Cardiac ventricle fibroblast (primary cell): ENCODE results near the gene B4GALNT1. TPM values are rescaled to one million over a fixed set of nuclear protein-coding genes. Genes with fewer than 3 reads are reported as not detected.

Source experiments
- total RNA-seq: library from RNA; depleted of rRNA; stranded (reverse); fragments of >200 nt; gene quantifications from 2 replicates; pipeline ENCODE4 v1.2.3, GENCODE V29; 2015

The B4GALNT1 gene
- total RNA-seq, result 0.25 and 0.29 TPM in 2 replicates

DNA sequence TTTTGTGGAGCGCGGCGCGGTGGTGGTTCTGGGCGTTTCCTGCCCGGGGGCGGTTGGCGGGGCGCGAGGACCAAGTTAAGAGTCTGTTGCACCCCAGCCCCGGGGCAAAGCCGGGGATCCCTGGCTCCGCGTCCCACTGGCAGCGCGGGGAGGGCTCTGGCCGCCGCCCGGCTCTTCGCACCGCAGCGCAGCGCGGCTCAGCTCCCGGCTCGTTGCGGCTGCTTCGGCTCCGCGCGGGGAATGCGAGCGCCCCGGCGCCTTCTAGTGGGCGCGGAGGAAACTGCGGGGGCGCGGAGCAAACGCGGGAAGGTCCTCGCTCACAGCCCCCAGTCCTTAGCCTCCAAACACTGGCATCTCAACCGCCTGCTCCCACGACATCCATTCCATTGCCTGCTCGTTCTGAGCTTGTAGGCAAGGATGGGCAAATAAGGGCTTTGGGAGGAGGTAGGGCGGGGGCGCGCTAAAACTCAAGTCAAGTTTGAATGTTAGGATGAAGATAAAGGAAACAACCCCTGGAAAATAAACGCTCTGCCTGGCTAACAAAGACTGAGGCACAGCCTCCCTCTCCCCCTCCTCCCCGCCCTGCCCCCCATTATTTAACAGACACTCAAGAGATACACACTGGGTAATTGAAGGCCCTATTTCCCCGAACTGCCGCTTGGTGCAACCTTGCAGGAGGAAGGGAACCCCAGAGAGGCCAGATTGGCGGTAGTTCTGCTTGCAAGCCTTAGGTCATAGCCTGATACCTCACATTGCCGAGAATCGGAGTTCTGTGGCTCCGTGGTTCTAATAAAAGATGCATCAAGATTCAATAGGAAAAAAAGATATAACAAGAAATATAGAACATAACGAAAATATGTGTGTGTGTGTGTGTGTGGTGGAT is at the start of gene B4GALNT1:
TSS of gene B4GALNT1 (minus strand) at position 244 of the 883 bp plus-strand sequence. CDS start 1,069 bp downstream, outside the sequence.

DNA sequence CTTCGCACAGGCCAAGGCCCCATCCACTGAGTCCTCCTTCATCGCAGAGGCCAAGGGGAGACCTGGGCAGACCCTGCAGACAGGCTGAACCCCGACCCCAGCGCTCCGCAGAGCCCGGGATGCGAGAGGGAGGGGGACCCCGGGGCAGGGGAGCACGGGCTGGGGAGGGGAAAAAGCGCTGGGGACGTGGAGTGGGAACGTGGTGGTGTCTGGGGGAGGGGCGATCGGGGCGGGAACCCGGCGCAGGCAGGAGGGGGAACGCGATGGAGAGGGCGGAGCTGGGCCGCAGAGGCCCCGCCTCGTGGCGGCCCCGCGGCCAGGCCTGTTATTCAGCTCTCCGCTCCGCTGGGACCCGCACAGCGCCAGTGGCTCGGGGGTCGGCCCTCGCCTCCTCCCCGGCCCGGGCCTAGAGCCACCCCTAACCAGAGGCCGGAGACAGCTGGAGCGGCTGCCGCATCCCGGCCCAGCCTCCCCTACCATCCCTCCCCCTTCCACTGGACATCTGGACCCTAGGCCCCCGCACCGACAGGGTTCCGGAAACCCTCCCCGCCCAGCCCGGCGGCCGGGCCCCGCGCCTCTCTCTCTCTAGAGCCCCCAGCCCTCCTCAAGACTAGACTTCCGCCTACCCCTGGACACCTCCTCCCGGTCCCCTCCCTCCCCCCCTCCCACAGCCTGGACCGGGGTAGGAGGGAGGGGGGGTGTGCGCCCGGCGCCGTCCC is 21.7 kb downstream of the B4GALNT1 start, which contains the start of gene ARHGEF25:
TSS of gene ARHGEF25 (plus strand) at position 328 of the 719 bp plus-strand sequence. CDS start 460 bp downstream, outside the sequence.

DNA sequence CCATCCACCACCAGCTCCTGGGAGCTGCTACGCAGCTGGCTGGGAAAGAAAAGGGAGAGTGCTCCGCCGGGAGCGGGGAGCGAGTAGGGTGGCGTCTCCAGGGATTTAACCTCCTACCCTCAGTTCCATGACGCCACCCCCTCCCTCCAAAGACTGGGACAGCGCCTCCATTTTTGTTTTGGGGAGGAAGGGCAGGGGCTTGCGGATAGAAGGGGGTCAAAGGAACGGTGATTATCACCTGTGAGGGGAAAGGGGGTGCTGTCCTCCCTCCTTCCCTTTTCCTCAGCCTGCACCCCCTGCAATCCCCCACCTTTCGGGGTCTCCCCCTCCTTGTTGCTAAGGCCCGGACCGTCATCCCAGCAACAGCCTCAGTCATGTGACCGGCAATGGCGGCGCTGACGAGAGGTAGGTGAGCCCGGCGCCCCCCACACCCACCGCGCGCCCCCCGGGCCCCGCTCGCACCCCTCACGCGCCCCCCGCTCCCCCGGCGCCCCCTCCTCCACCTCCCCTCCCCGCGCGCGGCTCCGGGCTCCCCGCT is 28.5 kb downstream of the B4GALNT1 start, which contains the start of gene DTX3:
TSS of gene DTX3 (plus strand) at position 371 of the 538 bp plus-strand sequence. CDS start 1,694 bp downstream, outside the sequence.

DNA sequence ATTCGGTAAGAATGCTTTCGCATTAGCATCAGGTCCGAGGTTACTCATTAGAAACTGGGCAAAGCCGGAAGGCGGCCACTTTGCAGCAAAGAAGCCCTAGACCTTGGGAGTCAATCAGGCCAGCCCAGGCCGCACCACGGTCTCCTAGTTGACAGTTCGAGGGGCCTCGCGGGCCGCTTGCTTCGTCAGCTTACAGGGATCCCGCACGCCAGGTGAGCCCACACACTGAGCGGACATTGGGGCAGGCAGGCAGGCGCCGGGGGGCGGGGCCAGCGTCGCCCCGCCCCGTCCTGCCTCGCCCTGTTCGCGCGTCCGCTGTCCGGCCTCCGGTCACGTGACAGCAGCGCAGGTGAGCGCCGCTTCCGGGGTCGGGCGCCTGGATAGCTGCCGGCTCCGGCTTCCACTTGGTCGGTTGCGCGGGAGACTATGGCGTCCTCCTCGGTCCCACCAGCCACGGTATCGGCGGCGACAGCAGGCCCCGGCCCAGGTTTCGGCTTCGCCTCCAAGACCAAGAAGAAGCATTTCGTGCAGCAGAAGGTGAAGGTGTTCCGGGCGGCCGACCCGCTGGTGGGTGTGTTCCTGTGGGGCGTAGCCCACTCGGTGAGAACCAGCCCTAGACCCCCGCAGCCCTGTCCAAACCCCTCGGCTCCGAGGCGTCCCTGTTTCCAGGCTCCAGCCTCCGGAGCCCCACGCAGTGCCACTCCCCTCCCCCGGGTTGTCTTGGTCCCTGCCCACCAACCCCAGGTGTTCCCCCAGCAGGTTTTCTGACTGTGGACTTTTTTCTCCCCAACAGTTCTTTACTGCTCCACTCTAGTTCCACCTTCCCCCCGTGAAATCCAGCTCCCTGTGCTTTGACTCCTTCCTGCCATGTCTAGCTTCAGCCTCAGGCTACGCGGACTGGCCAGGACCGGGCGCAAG is 41.9 kb downstream of the B4GALNT1 start, which contains the start of gene PIP4K2C:
TSS of gene PIP4K2C (plus strand) at position 329 of the 918 bp plus-strand sequence. CDS start at position 427, 98 bp downstream.

Other genes with a start within 250 kb of the B4GALNT1 start
- gene R3HDM2, start 202.2 kb downstream of the B4GALNT1 start, total RNA-seq, result 27.8 and 30.4 TPM in 2 replicates
- gene INHBC, start 198.4 kb downstream of the B4GALNT1 start, total RNA-seq, result not detected in 2 replicates
- gene INHBE, start 177.9 kb downstream of the B4GALNT1 start, total RNA-seq, result not detected in 2 replicates
- gene GLI1, start 173.4 kb downstream of the B4GALNT1 start, total RNA-seq, result 0.05 TPM in 1 of 2 replicates, not detected in the other
- gene ARHGAP9, start 153.3 kb downstream of the B4GALNT1 start, total RNA-seq, result not detected in 2 replicates
- gene MARS1, start 145.1 kb downstream of the B4GALNT1 start, total RNA-seq, result 38.9 and 58.2 TPM in 2 replicates
- 14.0 and 19.4 TPM in 2 replicates for gene DDIT3, start 112.7 kb downstream of the B4GALNT1 start, total RNA-seq
- gene MBD6, start 110.4 kb downstream of the B4GALNT1 start, total RNA-seq, result 9.9 and 10.6 TPM in 2 replicates
- 155 and 187 TPM in 2 replicates for gene DCTN2, start 86.0 kb downstream of the B4GALNT1 start, total RNA-seq
- gene KIF5A, start 83.2 kb downstream of the B4GALNT1 start, total RNA-seq, result not detected in 2 replicates
- gene PIP4K2C, start 42.0 kb downstream of the B4GALNT1 start, total RNA-seq, result 10.4 and 10.9 TPM in 2 replicates
- 6.0 and 10.2 TPM in 2 replicates for gene DTX3, start 28.4 kb downstream of the B4GALNT1 start, total RNA-seq
- gene ARHGEF25, start 21.8 kb downstream of the B4GALNT1 start, total RNA-seq, result 4.8 and 9.6 TPM in 2 replicates
- gene OS9, start 60.9 kb upstream of the B4GALNT1 start, total RNA-seq, result 248 and 369 TPM in 2 replicates
- gene AGAP2, start 105.5 kb upstream of the B4GALNT1 start, total RNA-seq, result 0.10 TPM in 1 of 2 replicates, not detected in the other
- gene TSPAN31, start 111.8 kb upstream of the B4GALNT1 start, total RNA-seq, result 48.9 and 82.9 TPM in 2 replicates
- 107 and 144 TPM in 2 replicates for gene CDK4, start 119.1 kb upstream of the B4GALNT1 start, total RNA-seq
- 1.1 and 1.9 TPM in 2 replicates for gene MARCHF9, start 121.9 kb upstream of the B4GALNT1 start, total RNA-seq
- gene CYP27B1, start 133.9 kb upstream of the B4GALNT1 start, total RNA-seq, result 0.37 and 1.3 TPM in 2 replicates
- gene METTL1, start 138.9 kb upstream of the B4GALNT1 start, total RNA-seq, result 10.1 and 13.0 TPM in 2 replicates
- 9.0 and 11.2 TPM in 2 replicates for gene EEF1AKMT3, start 139.4 kb upstream of the B4GALNT1 start, total RNA-seq
- gene TSFM, start 149.6 kb upstream of the B4GALNT1 start, total RNA-seq, result 24.5 and 32.9 TPM in 2 replicates
- 4.1 TPM in 2 replicates for gene AVIL, start 185.5 kb upstream of the B4GALNT1 start, total RNA-seq
- 133 and 143 TPM in 2 replicates for gene CTDSP2, start 213.5 kb upstream of the B4GALNT1 start, total RNA-seq